Measurements from ENCODE around the gene RAB14. TPM values are rescaled to one million over a fixed set of nuclear protein-coding genes. Genes with fewer than 3 reads are reported as not detected.
A peak's percentile ranks its signal among the peaks of the same experiment; 100 is the strongest.
"Not testable (repeated sequence)": the region's sequence is repeated elsewhere in the genome, so short reads cannot be mapped to it uniquely, and the experiment has no call there.

RAB14 gene
- total RNA-seq, 1 donor from 2014 or later: 26.2 TPM

DNA sequence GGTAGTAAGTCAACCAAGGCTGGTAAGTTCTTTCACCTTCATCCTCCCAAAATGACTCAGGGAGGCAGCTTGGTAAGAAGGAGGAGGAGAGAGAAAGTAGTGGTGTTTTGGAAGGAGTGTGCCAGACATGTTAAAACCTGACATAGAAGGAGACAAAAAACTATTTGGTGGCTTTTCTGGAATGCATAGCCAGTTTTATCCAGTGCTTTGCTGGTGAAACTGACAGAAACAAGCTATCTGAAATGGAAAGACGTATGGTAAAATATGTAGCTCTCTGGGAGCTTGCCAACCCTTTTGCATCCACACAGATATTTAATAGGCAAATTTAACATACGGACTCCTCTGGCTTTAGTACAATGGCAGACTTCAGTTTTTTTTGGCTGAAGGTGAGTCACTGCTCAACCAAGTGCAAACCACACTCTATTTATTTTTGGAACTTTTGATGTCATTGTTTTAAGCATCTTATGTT lies 45.4 kb downstream of the RAB14 start:
- DNase-seq (ENCODE audit: low read depth in 2 of 2): peak; percentile 7 to 42

DNA sequence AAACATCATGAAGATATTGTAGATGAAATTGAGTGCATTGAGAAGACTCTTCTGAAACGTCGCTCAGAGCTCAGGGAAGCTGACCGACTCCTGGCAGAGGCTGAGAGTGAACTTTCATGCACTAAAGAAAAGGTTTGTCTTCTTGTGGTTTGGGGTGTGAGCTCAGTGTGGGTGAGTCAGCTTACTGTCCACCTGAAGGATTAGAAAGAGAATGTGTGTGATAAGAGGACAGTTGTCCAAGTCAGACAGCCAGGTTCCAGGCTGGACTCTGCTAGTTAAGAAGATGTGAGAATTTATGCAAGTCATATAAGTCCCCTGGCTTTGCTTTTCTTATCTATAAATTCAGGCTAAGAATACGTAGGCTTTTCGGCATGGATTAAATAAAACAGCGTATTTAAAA lies 46.9 kb downstream of the RAB14 start:
- DNase-seq (ENCODE audit: low read depth in 2 of 2): no peak

DNA sequence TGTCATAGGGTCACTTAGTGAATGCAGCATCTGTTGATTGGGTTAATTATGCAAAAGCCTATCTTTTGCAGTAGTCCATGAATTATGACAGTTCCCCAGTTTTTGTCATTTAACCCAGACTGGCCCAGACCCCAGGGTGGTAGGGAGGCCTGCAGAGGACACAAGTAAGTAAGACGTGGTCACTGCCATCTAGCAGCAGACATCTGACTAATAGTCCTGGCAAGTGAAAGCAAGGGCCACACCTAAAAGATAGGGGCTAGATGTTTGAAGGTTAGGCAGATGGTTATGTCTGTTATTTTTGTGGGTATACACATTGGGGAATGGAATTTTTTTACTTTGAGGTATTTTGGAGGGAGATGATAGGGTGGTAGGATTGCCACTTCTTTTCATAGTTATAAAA lies 48.0 kb downstream of the RAB14 start:
- DNase-seq (ENCODE audit: low read depth in 2 of 2): no peak

DNA sequence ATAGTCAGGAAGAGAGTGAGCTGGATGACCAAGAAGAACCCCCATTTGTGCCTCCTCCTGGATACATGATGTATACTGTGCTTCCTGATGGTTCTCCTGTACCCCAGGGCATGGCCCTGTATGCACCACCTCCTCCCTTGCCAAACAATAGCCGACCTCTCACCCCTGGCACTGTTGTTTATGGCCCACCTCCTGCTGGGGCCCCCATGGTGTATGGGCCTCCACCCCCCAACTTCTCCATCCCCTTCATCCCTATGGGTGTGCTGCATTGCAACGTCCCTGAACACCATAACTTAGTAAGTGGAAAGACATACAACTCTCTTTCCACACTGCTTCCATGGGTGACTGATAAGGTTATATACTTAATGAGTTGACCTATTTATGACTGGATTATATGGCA lies 51.5 kb downstream of the RAB14 start:
- DNase-seq (ENCODE audit: low read depth in 2 of 2): no peak

DNA sequence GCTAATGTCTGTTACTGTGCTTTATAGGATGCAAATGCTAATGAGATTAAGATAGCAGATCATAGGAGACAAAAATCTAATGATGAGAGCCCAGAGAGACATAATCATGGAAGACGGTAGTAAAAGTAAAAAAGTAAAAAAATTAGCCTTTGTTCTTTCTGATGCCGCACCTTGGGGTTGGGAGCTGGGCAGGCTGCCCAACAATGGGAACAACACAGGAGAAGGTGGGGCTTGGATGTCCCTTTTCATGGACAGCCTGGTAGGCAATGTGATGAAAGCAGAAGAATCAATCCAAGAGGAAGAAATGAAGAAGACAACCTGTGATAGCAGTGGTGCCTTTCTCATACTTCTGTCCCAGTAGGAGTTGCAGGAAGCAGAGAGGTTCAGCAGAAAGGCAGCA lies 57.2 kb downstream of the RAB14 start:
- no peak for DNase-seq (ENCODE audit: low read depth in 2 of 2)

DNA sequence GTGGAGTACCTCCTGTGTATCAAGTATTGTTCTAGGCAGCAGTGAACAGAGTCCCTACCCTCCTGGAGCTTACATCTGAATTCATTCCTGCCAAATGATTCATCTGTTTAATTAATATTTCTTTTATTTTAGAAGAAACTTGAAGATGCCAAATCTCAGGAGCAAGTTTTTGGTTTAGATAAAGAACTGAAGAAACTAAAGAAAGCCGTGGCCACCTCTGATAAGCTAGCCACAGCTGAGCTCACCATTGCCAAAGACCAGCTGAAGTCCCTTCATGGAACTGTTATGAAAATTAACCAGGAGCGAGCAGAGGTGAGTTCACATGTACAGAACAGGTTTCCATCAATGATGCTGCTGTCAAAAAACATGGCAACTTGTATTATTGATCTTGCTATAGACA lies 57.9 kb downstream of the RAB14 start:
- no peak for DNase-seq (ENCODE audit: low read depth in 2 of 2)

DNA sequence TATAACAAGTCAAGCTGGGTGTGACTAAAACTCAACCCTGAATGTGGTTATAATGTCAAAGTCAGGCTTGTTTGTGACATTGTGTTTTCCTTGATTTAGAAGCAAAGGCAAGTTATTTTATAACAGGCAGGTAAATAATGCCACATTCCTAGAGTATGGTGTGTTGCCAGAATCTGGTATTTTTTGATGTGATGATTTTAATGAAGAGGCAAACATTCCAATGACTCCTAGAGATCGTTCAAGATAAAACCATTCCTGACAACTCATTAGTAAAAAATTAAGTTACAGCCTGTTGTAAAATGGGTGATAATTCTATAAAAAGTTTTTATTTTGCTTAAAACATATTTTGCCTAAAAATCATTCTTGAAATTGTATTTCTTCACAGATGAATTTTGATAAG lies 60.0 kb downstream of the RAB14 start:
- DNase-seq (ENCODE audit: low read depth in 2 of 2): no peak

DNA sequence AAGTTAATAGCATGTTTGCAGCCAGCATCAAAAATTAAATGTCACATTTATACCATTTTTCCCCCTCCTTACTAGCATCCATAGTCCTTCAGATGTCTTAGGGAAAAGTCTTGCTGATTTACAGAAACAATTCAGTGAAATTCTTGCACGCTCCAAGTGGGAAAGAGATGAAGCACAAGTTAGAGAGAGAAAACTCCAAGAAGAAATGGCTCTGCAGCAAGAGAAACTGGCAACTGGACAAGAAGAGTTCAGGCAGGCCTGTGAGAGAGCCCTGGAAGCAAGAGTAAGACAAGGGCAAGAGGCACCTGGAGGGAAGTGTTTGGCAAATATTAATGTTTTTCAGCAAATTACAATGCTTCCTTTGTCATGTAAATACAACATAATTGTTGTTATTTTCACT lies 60.4 kb downstream of the RAB14 start:
- no peak for DNase-seq (ENCODE audit: low read depth in 2 of 2)

DNA sequence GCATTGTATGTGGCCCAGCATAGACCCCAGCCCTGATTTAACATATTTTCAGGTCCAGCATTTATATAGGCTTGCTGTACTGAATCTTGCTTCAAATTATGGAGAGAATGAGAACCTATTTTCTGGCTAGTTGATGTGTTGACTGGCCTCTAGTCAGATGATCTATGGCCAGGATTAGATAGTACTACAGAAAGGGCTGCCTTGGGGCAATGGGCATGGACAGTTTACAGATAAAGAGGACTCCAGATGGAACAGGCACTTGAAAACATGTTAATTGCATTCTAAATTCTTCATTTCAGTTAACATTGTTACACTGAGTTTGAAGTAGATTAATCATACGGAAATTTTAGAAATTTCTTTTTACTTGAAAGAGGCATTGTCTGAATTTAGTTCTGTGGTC lies 61.5 kb downstream of the RAB14 start:
- no peak for DNase-seq (ENCODE audit: low read depth in 2 of 2)

DNA sequence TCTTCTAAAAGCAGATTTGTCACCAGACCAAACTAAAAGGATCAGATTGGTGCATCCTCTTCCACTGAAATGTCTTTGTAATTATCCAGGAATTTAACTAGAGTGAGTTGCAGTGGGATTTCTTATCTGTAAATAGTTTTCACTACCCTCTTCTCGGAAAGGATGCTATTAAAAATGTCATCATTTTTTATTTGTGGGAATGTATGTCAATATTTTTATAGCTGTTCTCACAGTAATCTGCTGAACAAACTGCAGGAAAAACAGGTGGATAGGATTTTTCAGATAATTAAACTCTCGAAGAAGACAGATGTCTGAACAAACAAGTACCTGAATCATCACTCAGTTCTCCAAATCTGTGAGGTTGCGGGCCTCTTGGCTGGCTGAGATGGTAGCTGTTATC lies 62.7 kb downstream of the RAB14 start:
- no peak for DNase-seq (ENCODE audit: low read depth in 2 of 2)

DNA sequence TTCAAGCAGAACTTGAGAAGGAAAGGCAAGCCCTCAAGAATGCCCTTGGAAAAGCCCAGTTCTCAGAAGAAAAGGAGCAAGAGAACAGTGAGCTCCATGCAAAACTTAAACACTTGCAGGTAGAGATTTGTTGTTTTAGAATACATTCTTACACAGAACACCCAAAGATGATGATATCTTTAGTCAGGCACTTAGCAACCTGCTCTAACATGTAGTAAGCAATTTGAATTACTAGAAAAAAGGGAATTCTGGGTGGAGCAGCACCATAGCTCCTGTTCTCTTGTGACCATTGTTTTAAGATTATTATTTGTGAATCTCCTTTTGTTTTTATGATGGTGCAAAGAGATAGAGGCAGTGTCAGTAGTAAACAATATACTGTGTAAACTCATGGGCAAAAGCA lies 63.1 kb downstream of the RAB14 start:
- no peak for DNase-seq (ENCODE audit: low read depth in 2 of 2)

DNA sequence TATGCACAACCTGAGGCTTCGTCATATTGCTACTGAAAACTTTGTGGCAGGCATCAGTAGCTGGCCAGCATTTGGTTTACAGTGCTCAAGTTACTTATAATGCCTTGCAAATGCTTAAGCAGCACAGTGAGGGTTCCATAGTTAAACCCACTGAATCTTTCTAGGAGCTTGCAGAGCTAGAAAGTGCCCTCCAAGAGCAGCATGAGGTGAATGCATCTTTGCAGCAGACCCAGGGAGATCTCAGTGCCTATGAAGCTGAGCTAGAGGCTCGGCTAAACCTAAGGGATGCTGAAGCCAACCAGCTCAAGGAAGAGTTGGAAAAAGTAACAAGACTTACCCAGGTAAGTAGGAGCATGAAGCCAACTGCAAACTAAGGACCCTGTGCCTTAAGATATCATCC lies 66.0 kb downstream of the RAB14 start:
- DNase-seq (ENCODE audit: low read depth in 2 of 2): no peak

DNA sequence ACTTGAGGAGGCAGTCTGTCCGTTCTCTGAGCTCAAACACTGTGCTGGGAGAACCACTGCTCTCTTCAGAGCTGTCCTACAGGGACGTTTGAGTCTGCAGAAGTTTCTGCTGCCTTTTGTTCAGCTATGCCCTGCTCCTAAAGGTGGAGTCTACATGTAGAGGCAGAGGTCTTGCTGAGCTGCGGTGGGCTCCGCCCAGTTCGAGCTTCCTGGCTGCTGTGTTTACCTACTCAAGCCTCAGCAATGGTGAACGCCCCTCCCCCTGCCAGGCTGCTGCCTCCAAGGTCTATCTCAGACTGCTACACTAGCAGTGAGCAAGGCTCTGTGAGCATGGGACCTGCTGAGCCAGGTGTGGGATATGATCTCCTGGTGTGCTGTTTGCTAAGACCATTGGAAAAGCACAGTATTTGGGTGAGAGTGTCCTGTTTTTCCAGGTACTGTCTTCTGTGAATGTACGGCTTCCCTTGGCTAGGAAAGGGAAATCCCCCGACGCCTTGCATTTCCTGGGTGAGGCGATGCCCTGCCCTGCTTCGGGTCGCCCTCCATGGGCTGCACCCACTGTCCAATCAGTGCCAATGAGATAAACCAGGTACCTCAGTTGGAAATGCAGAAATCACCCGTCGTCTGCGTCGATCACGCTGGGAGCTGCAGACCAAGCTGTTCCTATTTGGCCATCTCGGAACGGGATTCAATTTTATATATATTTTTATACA lies 68.4 kb downstream of the RAB14 start:
- no peak for DNase-seq (ENCODE audit: low read depth in 2 of 2)

DNA sequence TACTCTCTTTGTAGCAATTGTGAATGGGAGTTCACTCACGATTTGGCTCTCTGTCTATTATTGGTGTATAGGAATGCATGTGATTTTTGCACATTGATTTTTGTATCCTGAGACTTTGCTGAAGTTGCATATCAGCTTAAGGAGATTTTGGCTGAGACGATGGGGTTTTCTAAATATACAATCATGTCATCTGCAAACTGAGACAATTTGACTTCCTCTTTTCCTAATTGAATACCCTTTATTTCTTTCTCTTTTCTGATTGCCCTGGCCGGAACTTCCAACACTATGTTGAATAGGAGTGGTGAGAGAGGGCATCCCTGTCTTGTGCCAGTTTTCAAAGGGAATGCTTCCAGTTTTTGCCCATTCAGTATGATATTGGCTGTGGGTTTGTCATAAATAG lies 72.3 kb downstream of the RAB14 start:
- not testable (repeated sequence) for DNase-seq (ENCODE audit: low read depth in 2 of 2)

Other genes starting within 250 kb of the RAB14 start
- gene C5, start 151.6 kb downstream of the RAB14 start, total RNA-seq: 1.5 and 1.6 TPM in 2 replicates
- 6.2 and 8.1 TPM in 2 replicates for gene CNTRL, start 126.9 kb downstream of the RAB14 start, total RNA-seq
- gene GSN, start 66.3 kb upstream of the RAB14 start, total RNA-seq: 243 and 248 TPM in 2 replicates
- 225 and 320 TPM in 2 replicates for gene STOM, start 168.4 kb upstream of the RAB14 start, total RNA-seq